ENCODE measurements around the gene ANAPC2. TPM values are rescaled to one million over a fixed set of nuclear protein-coding genes. Genes with fewer than 3 reads are reported as not detected.
A peak's percentile ranks its signal among the peaks of the same experiment; 100 is the strongest.

Gene ANAPC2
- polyA plus RNA-seq, 3 donors, result 1.9 to 76.8 (median 2.0) TPM

DNA sequence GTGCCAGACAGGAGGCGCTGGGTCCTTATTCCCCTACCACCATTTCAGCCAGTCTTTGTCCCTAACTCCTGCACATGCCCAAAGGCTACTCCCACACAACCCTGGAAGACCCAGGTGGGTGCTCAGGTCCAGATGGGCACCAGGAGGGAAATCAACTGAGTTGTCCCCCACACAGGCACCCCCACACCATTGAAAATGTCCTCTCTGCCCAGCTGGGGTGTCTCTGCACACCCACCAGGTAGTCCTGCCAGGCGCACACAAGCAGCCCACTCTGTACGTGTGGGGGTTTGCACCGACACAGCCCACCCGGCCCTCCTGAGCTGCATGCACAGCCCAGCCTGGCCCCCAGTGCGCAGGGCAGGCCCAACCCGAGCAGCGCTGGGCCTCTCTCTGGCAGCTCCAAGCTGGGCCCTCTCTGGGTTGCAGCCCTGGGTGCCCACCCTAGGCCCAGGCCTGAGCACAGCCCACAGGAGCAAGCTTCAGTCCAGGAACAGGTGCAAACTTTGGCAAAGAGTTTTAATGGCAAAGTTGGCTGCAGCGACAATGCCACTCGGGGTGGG is 31.5 kb upstream of the ANAPC2 start:
- no peak for DNase-seq
- intact Hi-C loops (cut with micrococcal nuclease), result loop anchor here in 1 of 2 donors (5.0 kb wide), 1 partner anchor 93 kb away; no protein-coding TSS in a partner anchor
- no peaks in the 10 kb centered on the region for H3K9me3 Mint-ChIP-seq

DNA sequence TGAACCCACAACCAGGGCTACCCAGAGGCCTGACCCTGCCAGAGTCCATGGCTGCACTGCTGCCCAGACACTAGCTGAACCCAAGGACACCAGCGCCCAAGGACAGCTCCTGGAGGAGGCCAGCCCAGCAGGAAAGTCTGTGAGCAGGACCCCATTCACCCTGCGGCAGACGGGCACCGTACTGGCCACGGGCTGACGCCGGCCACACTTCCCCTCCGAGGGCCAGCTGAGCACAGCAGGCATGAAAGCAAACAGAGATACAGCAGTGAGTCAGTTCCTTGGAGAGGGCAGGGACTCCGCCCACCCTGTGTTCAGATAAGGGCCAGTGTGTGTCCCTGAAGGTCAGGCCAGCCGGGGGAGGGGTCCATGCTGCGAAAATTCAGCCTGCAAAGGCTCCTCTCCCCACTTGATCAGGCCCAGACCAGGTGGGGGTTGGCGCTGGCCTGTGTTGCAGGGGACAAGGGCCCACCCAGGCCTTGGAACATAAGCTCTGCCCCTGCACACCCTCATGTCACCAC is 30.5 kb upstream of the ANAPC2 start:
- no peaks in the 10 kb centered on the region for H4K20me1 ChIP-seq (ENCODE audit: insufficient read depth, low read length)

More for the DNA sequence above, 31.5 kb upstream of the ANAPC2 start:
- no peak overlapping the region for H3K4me2 ChIP-seq (replicated peaks; ENCODE audit: extremely low read depth, low read length, poor library complexity, severe bottlenecking)
- peaks cover 3 to 22% (median 14%) of the 10 kb centered on the region in 3 donors for H3K27me3 Mint-ChIP-seq (ENCODE audit: low read depth in 3 of 3)
- no peak overlapping the region for H3K4me3 Mint-ChIP-seq
- TF ChIP-seq, protein P1, sequence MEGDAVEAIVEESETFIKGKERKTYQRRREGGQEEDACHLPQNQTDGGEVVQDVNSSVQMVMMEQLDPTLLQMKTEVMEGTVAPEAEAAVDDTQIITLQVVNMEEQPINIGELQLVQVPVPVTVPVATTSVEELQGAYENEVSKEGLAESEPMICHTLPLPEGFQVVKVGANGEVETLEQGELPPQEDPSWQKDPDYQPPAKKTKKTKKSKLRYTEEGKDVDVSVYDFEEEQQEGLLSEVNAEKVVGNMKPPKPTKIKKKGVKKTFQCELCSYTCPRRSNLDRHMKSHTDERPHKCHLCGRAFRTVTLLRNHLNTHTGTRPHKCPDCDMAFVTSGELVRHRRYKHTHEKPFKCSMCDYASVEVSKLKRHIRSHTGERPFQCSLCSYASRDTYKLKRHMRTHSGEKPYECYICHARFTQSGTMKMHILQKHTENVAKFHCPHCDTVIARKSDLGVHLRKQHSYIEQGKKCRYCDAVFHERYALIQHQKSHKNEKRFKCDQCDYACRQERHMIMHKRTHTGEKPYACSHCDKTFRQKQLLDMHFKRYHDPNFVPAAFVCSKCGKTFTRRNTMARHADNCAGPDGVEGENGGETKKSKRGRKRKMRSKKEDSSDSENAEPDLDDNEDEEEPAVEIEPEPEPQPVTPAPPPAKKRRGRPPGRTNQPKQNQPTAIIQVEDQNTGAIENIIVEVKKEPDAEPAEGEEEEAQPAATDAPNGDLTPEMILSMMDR (IDR thresholded peaks at IDR 0.05), result no peak
- H4K20me1 ChIP-seq (ENCODE audit: insufficient read depth, low read length), result no peaks in the 10 kb centered on the region
- peaks cover 16 to 19% of the 10 kb centered on the region in 2 donors for H3K36me3 ChIP-seq (replicated peaks in 1 of 2; ENCODE audit: control insufficient read depth in 1 of 2, insufficient read depth in 2 of 2, low read length in 2 of 2)
- H3K4me1 ChIP-seq (ENCODE audit: control insufficient read depth in 1 of 2, insufficient read depth in 2 of 2, low read length in 2 of 2), result peaks cover 27 to 48% of the 10 kb centered on the region in 2 donors
- H3K9me3 ChIP-seq (replicated peaks in 1 of 2; ENCODE audit: control insufficient read depth in 1 of 2, insufficient read depth in 1 of 2, low read length in 2 of 2), result no peaks in the 10 kb centered on the region
- no peak overlapping the region for H3K27ac ChIP-seq (ENCODE audit: low read depth in 1 of 2, low read length in 2 of 2)
- WGBS (ENCODE audit: insufficient coverage), result 95% methylated on average over 9 of the region's 10 CpGs
- H3K27me3 ChIP-seq (ENCODE audit: control insufficient read depth in 2 of 2, insufficient read depth in 2 of 2, low read length in 2 of 2), result peaks cover 0 to 14% of the 10 kb centered on the region in 2 donors
- peaks cover 19% of the 10 kb centered on the region for H3K4me1 Mint-ChIP-seq
- peaks cover 10 to 16% of the 10 kb centered on the region in 2 donors for H3K36me3 Mint-ChIP-seq
- H2AFZ ChIP-seq (ENCODE audit: insufficient read depth, low read depth, low read length, poor library complexity, severe bottlenecking), result no peak overlapping the region
- H3K9ac ChIP-seq (ENCODE audit: insufficient read depth, low read length, poor library complexity, severe bottlenecking), result no peak overlapping the region
- H3K79me2 ChIP-seq (ENCODE audit: insufficient read depth, low read length), result no peaks in the 10 kb centered on the region
- no peak overlapping the region for H3K4me3 ChIP-seq (replicated peaks in 1 of 3; ENCODE audit: low read depth in 2 of 3, low read length in 3 of 3)
- H3K27ac Mint-ChIP-seq, result peak overlapping the region in 1 of 7 donors; percentile 42

More for the DNA sequence above, 30.5 kb upstream of the ANAPC2 start:
- Mint-ChIP-seq H3K27me3 (ENCODE audit: low read depth in 3 of 3) (peaks cover 3 to 22% (median 14%) of the 10 kb centered on the region in 3 donors), H3K9me3 (no peaks in the 10 kb centered on the region), H3K4me3 (no peak overlapping the region), H3K36me3 (peaks cover 13 to 24% of the 10 kb centered on the region in 2 donors), H3K4me1 (peaks cover 10% of the 10 kb centered on the region), H3K27ac (no peak overlapping the region)
- Histone ChIP-seq H3K36me3 (replicated peaks in 1 of 2; ENCODE audit: control insufficient read depth in 1 of 2, insufficient read depth in 2 of 2, low read length in 2 of 2) (peaks cover 24 to 29% of the 10 kb centered on the region in 2 donors), H3K27me3 (ENCODE audit: control insufficient read depth in 2 of 2, insufficient read depth in 2 of 2, low read length in 2 of 2) (peaks cover 0 to 14% of the 10 kb centered on the region in 2 donors), H3K4me3 (replicated peaks in 1 of 3; ENCODE audit: low read depth in 2 of 3, low read length in 3 of 3) (no peak overlapping the region), H2AFZ (ENCODE audit: insufficient read depth, low read depth, low read length, poor library complexity, severe bottlenecking) (no peak overlapping the region), H3K27ac (ENCODE audit: low read depth in 1 of 2, low read length in 2 of 2) (peak overlapping the region in 1 of 2 donors; percentile 20), H3K4me1 (ENCODE audit: control insufficient read depth in 1 of 2, insufficient read depth in 2 of 2, low read length in 2 of 2) (peaks cover 18 to 38% of the 10 kb centered on the region in 2 donors), H3K9ac (ENCODE audit: insufficient read depth, low read length, poor library complexity, severe bottlenecking) (no peak overlapping the region), H3K4me2 (replicated peaks; ENCODE audit: extremely low read depth, low read length, poor library complexity, severe bottlenecking) (no peak overlapping the region), H3K9me3 (replicated peaks in 1 of 2; ENCODE audit: control insufficient read depth in 1 of 2, insufficient read depth in 1 of 2, low read length in 2 of 2) (no peaks in the 10 kb centered on the region), H3K79me2 (ENCODE audit: insufficient read depth, low read length) (no peaks in the 10 kb centered on the region)
- TF ChIP-seq, protein P1 (IDR thresholded peaks at IDR 0.05), result no peak
- no peak for DNase-seq
- intact Hi-C loops (cut with micrococcal nuclease), result no loop called here
- WGBS (ENCODE audit: insufficient coverage), result 61% methylated on average over 11 of the region's 12 CpGs

Data from CD14-positive monocyte (primary cell).